ENCODE measurements around the gene PDGFD. TPM values are rescaled to one million over a fixed set of nuclear protein-coding genes. Genes with fewer than 3 reads are reported as not detected.

PDGFD gene
- not detected for total RNA-seq
- under 1 TPM in 1 of 2 donors, not detected in 1; 0.10 TPM for polyA plus RNA-seq

GRCh38 chr11:104164028-104164520, at the start of gene PDGFD:
Gene PDGFD, minus strand, starts transcription at chr11:104164147.
- Histone ChIP-seq H3K27ac (ENCODE audit: low read depth, low read length) (no peak within 1 kb of the TSS), H3K36me3 (ENCODE audit: insufficient read depth, low read length) (no peaks in the 10 kb centered on the region), H3K4me1 (ENCODE audit: insufficient read depth, low read length) (no peaks in the 10 kb centered on the region), H3K4me3 (ENCODE audit: low read length in 2 of 2) (no peak within 1 kb of the TSS), H3K9me3 (ENCODE audit: control insufficient read depth in 1 of 2, low read length in 2 of 2) (no peaks in the 10 kb centered on the region), H3K27me3 (ENCODE audit: insufficient read depth, low read length) (no peaks in the 10 kb centered on the region)
- no peaks in the 10 kb centered on the region for H3K36me3 Mint-ChIP-seq
- peak in 2 of 5 donors; percentile 1 to 8 for DNase-seq
- H3K27ac Mint-ChIP-seq, result no peak within 1 kb of the TSS
- ChIA-PET POLR2A (ENCODE audit: partially characterized antibody) (no interaction called here), CTCF (ENCODE audit: partially characterized antibody) (no interaction called here)
- peaks cover 0 to 4% (median 0%) of the 10 kb centered on the region in 8 donors for H3K9me3 Mint-ChIP-seq
- intact Hi-C loops (cut with micrococcal nuclease), result no loop called here
- H3K27me3 Mint-ChIP-seq, result peaks cover 3 to 22% of the 10 kb centered on the region in 2 donors
- peak within 1 kb of the TSS in 5 of 8 donors; percentile 26 to 70 (median 63) for H3K4me3 Mint-ChIP-seq
- peaks cover 0 to 9% (median 4%) of the 10 kb centered on the region in 4 donors for H3K4me1 Mint-ChIP-seq

DNA sequence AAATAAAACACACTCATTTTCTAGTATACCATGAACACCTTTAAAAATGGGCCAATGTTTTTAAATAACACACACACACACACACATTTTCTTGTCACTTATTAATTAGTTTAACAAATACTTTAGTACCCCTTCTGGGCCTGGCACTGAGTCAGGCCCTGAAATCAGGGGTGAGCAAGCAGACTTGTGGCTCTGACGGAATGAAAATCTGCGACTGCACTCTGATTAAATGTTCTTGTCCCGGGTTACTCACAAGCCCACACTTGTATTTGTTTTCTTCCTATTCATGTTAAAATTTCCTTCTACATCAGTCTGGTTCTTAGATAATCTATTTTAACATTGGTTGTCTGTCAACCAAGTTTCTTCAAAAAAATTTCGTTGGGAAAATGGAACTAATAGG, 43.0 kb upstream of the PDGFD start:
- no peaks in the 10 kb centered on the region for H3K27me3 ChIP-seq (ENCODE audit: insufficient read depth, low read length)
- Mint-ChIP-seq H3K27me3 (peaks cover 0 to 2% of the 10 kb centered on the region in 2 donors), H3K27ac (no peak overlapping the region), H3K36me3 (no peaks in the 10 kb centered on the region), H3K4me3 (no peak overlapping the region), H3K4me1 (no peaks in the 10 kb centered on the region), H3K9me3 (peaks cover 0 to 6% (median 2%) of the 10 kb centered on the region in 8 donors)
- H3K4me1 ChIP-seq (ENCODE audit: insufficient read depth, low read length), result no peaks in the 10 kb centered on the region
- CTCF ChIA-PET (ENCODE audit: partially characterized antibody), result no interaction called here
- no peak for DNase-seq
- POLR2A ChIA-PET (ENCODE audit: partially characterized antibody), result no interaction called here
- no peak overlapping the region for H3K27ac ChIP-seq (ENCODE audit: low read depth, low read length)
- no peaks in the 10 kb centered on the region for H3K9me3 ChIP-seq (ENCODE audit: control insufficient read depth in 1 of 2, low read length in 2 of 2)
- intact Hi-C loops (cut with micrococcal nuclease), result no loop called here
- H3K36me3 ChIP-seq (ENCODE audit: insufficient read depth, low read length), result no peaks in the 10 kb centered on the region
- no peak overlapping the region for H3K4me3 ChIP-seq (ENCODE audit: low read length in 2 of 2)

GRCh38 chr11:104205838-104206237, 41.9 kb upstream of the PDGFD start:
- Mint-ChIP-seq H3K27me3 (peaks cover 0 to 2% of the 10 kb centered on the region in 2 donors), H3K4me1 (no peaks in the 10 kb centered on the region), H3K27ac (no peak overlapping the region), H3K4me3 (no peak overlapping the region), H3K36me3 (no peaks in the 10 kb centered on the region), H3K9me3 (peaks cover 0 to 3% (median 0%) of the 10 kb centered on the region in 8 donors)
- no peaks in the 10 kb centered on the region for H3K4me1 ChIP-seq (ENCODE audit: insufficient read depth, low read length)
- ChIA-PET POLR2A (ENCODE audit: partially characterized antibody) (no interaction called here), CTCF (ENCODE audit: partially characterized antibody) (no interaction called here)
- intact Hi-C loops (cut with micrococcal nuclease), result no loop called here
- no peaks in the 10 kb centered on the region for H3K27me3 ChIP-seq (ENCODE audit: insufficient read depth, low read length)
- DNase-seq, result no peak
- no peak overlapping the region for H3K4me3 ChIP-seq (ENCODE audit: low read length in 2 of 2)
- no peak overlapping the region for H3K27ac ChIP-seq (ENCODE audit: low read depth, low read length)
- no peaks in the 10 kb centered on the region for H3K36me3 ChIP-seq (ENCODE audit: insufficient read depth, low read length)
- H3K9me3 ChIP-seq (ENCODE audit: control insufficient read depth in 1 of 2, low read length in 2 of 2), result no peaks in the 10 kb centered on the region

DNA sequence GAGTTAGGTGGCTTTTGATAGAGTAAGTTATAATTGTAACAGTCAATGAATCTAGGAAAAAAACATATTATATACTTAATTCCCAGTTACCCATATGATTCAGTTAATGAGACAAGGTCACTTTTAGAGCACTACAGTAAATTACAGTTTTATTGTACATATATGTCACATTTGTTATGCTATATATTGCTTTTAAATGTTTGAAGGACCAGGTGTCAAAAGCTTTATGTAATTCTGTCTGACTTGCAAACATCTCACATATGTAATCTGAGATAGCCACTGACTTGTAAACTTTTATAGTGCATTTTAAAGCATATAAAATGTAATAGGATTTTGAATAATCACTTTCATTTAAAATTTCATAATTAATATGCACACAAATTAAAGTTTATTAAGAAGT, 36.7 kb upstream of the PDGFD start:
- H3K27ac ChIP-seq (ENCODE audit: low read depth, low read length), result no peak overlapping the region
- intact Hi-C loops (cut with micrococcal nuclease), result no loop called here
- Mint-ChIP-seq H3K36me3 (no peaks in the 10 kb centered on the region), H3K4me3 (no peak overlapping the region), H3K9me3 (no peaks in the 10 kb centered on the region), H3K27me3 (no peaks in the 10 kb centered on the region), H3K27ac (no peak overlapping the region), H3K4me1 (peaks cover 0 to 5% (median 0%) of the 10 kb centered on the region in 4 donors)
- no peaks in the 10 kb centered on the region for H3K27me3 ChIP-seq (ENCODE audit: insufficient read depth, low read length)
- no peaks in the 10 kb centered on the region for H3K9me3 ChIP-seq (ENCODE audit: control insufficient read depth in 1 of 2, low read length in 2 of 2)
- DNase-seq, result no peak
- no peak overlapping the region for H3K4me3 ChIP-seq (ENCODE audit: low read length in 2 of 2)
- ChIA-PET CTCF (ENCODE audit: partially characterized antibody) (no interaction called here), POLR2A (ENCODE audit: partially characterized antibody) (no interaction called here)
- H3K36me3 ChIP-seq (ENCODE audit: insufficient read depth, low read length), result no peaks in the 10 kb centered on the region
- no peaks in the 10 kb centered on the region for H3K4me1 ChIP-seq (ENCODE audit: insufficient read depth, low read length)

GRCh38 chr11:104199053-104199452, 35.1 kb upstream of the PDGFD start:
- Histone ChIP-seq H3K4me1 (ENCODE audit: insufficient read depth, low read length) (no peaks in the 10 kb centered on the region), H3K36me3 (ENCODE audit: insufficient read depth, low read length) (no peaks in the 10 kb centered on the region), H3K27ac (ENCODE audit: low read depth, low read length) (no peak overlapping the region), H3K4me3 (ENCODE audit: low read length in 2 of 2) (no peak overlapping the region), H3K27me3 (ENCODE audit: insufficient read depth, low read length) (no peaks in the 10 kb centered on the region), H3K9me3 (ENCODE audit: control insufficient read depth in 1 of 2, low read length in 2 of 2) (no peaks in the 10 kb centered on the region)
- Mint-ChIP-seq H3K27me3 (no peaks in the 10 kb centered on the region), H3K9me3 (no peaks in the 10 kb centered on the region), H3K4me3 (no peak overlapping the region), H3K27ac (no peak overlapping the region), H3K36me3 (no peaks in the 10 kb centered on the region), H3K4me1 (peaks cover 0 to 5% (median 0%) of the 10 kb centered on the region in 4 donors)
- ChIA-PET POLR2A (ENCODE audit: partially characterized antibody) (no interaction called here), CTCF (ENCODE audit: partially characterized antibody) (no interaction called here)
- intact Hi-C loops (cut with micrococcal nuclease), result no loop called here
- no peak for DNase-seq

- no peaks in the 10 kb centered on the region for H3K36me3 ChIP-seq (ENCODE audit: insufficient read depth, low read length)
- Mint-ChIP-seq H3K27me3 (no peaks in the 10 kb centered on the region), H3K9me3 (no peaks in the 10 kb centered on the region), H3K4me1 (peaks cover 0 to 5% (median 0%) of the 10 kb centered on the region in 4 donors), H3K27ac (no peak overlapping the region), H3K36me3 (no peaks in the 10 kb centered on the region), H3K4me3 (no peak overlapping the region)
- POLR2A ChIA-PET (ENCODE audit: partially characterized antibody), result no interaction called here
- no peak for DNase-seq
- no peak overlapping the region for H3K27ac ChIP-seq (ENCODE audit: low read depth, low read length)
- no peaks in the 10 kb centered on the region for H3K27me3 ChIP-seq (ENCODE audit: insufficient read depth, low read length)
- no peaks in the 10 kb centered on the region for H3K4me1 ChIP-seq (ENCODE audit: insufficient read depth, low read length)
- CTCF ChIA-PET (ENCODE audit: partially characterized antibody), result no interaction called here
- no peak overlapping the region for H3K4me3 ChIP-seq (ENCODE audit: low read length in 2 of 2)
- intact Hi-C loops (cut with micrococcal nuclease), result no loop called here
- no peaks in the 10 kb centered on the region for H3K9me3 ChIP-seq (ENCODE audit: control insufficient read depth in 1 of 2, low read length in 2 of 2)
Observed at GRCh38 chr11:104198576-104198975, 34.6 kb upstream of the PDGFD start.

DNA sequence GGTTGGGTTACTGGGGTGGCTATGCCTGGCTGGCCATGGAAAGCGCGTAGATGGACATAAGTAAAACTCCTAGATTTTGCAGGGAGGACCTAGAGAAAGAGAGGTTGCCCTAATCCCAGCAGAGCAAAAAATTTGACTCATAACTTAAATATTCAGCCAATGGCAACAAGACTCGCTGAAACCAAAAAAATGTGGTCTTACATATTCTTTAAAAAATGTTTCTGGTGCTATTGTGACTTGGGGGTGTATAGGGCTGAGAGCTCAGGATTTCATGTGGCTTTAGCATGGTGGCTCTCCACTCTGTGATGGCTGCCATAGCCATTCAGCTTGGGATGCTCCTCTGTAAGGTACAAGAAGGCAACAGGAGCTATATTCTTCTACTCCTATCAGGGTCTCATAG, 27.2 kb upstream of the PDGFD start:
- H3K27me3 Mint-ChIP-seq, result no peaks in the 10 kb centered on the region
- no peaks in the 10 kb centered on the region for H3K4me1 Mint-ChIP-seq
- no peaks in the 10 kb centered on the region for H3K27me3 ChIP-seq (ENCODE audit: insufficient read depth, low read length)
- H3K36me3 ChIP-seq (ENCODE audit: insufficient read depth, low read length), result no peaks in the 10 kb centered on the region
- H3K36me3 Mint-ChIP-seq, result no peaks in the 10 kb centered on the region
- no peak overlapping the region for H3K27ac ChIP-seq (ENCODE audit: low read depth, low read length)
- no peak for DNase-seq
- H3K27ac Mint-ChIP-seq, result no peak overlapping the region
- no peaks in the 10 kb centered on the region for H3K9me3 ChIP-seq (ENCODE audit: control insufficient read depth in 1 of 2, low read length in 2 of 2)
- intact Hi-C loops (cut with micrococcal nuclease), result no loop called here
- POLR2A ChIA-PET (ENCODE audit: partially characterized antibody), result no interaction called here
- CTCF ChIA-PET (ENCODE audit: partially characterized antibody), result no interaction called here
- no peaks in the 10 kb centered on the region for H3K9me3 Mint-ChIP-seq
- H3K4me3 ChIP-seq (ENCODE audit: low read length in 2 of 2), result no peak overlapping the region
- no peaks in the 10 kb centered on the region for H3K4me1 ChIP-seq (ENCODE audit: insufficient read depth, low read length)
- H3K4me3 Mint-ChIP-seq, result no peak overlapping the region

- Mint-ChIP-seq H3K4me3 (no peak overlapping the region), H3K36me3 (no peaks in the 10 kb centered on the region), H3K9me3 (peaks cover 0 to 4% (median 0%) of the 10 kb centered on the region in 8 donors), H3K27ac (no peak overlapping the region), H3K27me3 (no peaks in the 10 kb centered on the region), H3K4me1 (no peaks in the 10 kb centered on the region)
- no peaks in the 10 kb centered on the region for H3K36me3 ChIP-seq (ENCODE audit: insufficient read depth, low read length)
- H3K4me1 ChIP-seq (ENCODE audit: insufficient read depth, low read length), result no peaks in the 10 kb centered on the region
- intact Hi-C loops (cut with micrococcal nuclease), result no loop called here
- ChIA-PET POLR2A (ENCODE audit: partially characterized antibody) (no interaction called here), CTCF (ENCODE audit: partially characterized antibody) (no interaction called here)
- no peaks in the 10 kb centered on the region for H3K9me3 ChIP-seq (ENCODE audit: control insufficient read depth in 1 of 2, low read length in 2 of 2)
- H3K27me3 ChIP-seq (ENCODE audit: insufficient read depth, low read length), result no peaks in the 10 kb centered on the region
- H3K27ac ChIP-seq (ENCODE audit: low read depth, low read length), result no peak overlapping the region
- H3K4me3 ChIP-seq (ENCODE audit: low read length in 2 of 2), result no peak overlapping the region
- no peak for DNase-seq
Observed at GRCh38 chr11:104183593-104183992, 19.6 kb upstream of the PDGFD start.

Measured in CD4-positive, alpha-beta memory T cell (primary cell).